LNCAP (cell line): ENCODE measurements around the gene C2CD2L.

Experiments used
- TF ChIP-seq, protein P1 (sequence below): fragments of 450-650 bp; IDR thresholded peaks from 2 replicates; pipeline ENCODE4 v1.5.1; 2017; ENCODE audit warnings: mild to moderate bottlenecking

Gene C2CD2L

GRCh38 chr11:119099711-119100110, 7.4 kb upstream of the C2CD2L start:
- TF ChIP-seq, protein P1, sequence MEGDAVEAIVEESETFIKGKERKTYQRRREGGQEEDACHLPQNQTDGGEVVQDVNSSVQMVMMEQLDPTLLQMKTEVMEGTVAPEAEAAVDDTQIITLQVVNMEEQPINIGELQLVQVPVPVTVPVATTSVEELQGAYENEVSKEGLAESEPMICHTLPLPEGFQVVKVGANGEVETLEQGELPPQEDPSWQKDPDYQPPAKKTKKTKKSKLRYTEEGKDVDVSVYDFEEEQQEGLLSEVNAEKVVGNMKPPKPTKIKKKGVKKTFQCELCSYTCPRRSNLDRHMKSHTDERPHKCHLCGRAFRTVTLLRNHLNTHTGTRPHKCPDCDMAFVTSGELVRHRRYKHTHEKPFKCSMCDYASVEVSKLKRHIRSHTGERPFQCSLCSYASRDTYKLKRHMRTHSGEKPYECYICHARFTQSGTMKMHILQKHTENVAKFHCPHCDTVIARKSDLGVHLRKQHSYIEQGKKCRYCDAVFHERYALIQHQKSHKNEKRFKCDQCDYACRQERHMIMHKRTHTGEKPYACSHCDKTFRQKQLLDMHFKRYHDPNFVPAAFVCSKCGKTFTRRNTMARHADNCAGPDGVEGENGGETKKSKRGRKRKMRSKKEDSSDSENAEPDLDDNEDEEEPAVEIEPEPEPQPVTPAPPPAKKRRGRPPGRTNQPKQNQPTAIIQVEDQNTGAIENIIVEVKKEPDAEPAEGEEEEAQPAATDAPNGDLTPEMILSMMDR: no peak

- TF ChIP-seq, protein P1: peak; percentile 59
These were observed 6.7 kb upstream of the C2CD2L start for GRCh38 chr11:119100246-119100970.

GRCh38 chr11:119100994-119101758, 6.0 kb upstream of the C2CD2L start:
- TF ChIP-seq, protein P1: no peak

DNA sequence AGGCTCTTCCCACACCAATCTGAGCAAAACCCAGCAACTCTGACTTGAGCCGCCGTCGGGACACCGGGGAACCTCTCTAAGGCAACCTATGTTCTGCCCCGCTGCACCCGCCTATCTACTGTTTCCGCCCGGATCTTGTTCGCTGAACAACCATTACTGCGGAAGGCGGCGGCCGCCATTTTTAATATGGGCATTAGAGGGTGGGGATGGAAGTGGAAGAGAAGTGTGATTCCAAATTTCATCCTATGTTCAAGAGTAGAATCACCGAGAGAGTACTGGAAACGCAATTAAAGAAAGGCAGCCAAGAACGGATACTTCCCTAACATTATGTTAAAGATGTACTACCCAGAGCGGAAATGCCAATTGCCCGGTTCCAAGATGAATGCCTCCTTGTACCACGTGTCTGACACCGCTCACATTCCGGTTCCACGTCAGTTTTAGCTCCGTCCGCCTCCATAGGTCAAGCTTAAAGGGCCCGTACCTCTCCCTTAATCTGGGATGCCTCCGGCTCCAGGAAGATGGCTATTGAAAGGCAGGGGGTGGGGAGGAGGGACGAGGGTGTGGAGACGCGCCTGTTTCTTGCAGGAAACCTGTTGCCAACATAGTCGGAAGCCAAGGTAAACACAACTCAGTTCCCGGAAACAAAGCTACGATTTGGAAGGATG, 5.3 kb upstream of the C2CD2L start, which contains the start of gene DPAGT1:
Gene DPAGT1, minus strand, starts transcription at position 95 of the 665 bp plus-strand sequence. CDS start 198 bp downstream, outside the sequence.
- TF ChIP-seq, protein P1: no peak

DNA sequence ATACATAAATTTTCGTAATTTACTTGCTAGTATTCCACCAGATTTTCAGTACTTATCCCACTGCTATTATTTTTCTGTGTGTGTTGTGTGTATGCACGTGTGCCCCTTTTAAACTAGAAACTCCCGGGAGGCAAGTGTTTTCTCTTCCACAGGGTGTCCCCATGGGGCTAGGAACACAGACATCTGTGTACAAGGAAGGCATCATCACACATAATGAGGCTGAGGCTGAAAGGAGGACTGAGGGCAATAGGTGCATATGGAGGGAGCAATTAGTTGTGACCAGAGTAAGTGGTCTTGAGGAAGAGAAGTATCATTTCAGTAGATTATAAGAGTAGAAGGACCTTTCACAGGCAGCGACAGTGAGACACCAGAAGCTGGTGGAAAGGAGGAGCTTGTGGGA, 3.4 kb upstream of the C2CD2L start:
- TF ChIP-seq, protein P1: no peak

DNA sequence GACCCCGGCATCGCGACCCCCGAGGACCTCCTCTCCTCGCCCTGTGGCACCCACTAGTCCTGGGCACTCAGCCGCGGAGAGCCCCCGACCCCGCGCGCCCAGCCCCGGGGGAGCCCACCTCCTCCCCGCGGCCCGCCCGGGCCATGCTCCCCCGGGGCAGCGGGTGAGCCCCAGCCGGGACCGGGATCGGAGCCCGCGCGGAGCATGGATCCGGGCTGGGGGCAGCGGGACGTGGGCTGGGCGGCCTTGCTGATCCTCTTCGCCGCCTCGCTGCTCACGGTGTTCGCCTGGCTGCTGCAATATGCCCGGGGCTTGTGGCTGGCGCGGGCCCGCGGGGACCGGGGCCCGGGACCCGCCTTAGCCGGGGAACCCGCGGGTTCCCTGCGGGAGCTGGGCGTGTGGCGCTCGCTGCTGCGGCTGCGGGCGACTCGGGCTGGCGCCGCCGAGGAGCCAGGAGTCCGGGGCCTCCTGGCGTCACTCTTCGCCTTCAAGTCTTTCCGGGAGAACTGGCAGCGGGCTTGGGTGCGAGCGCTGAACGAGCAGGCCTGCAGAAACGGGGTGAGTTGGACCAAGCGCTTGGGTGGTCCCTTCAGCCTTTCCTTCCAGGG, 498 bp downstream of the C2CD2L start:
- TF ChIP-seq, protein P1: no peak

DNA sequence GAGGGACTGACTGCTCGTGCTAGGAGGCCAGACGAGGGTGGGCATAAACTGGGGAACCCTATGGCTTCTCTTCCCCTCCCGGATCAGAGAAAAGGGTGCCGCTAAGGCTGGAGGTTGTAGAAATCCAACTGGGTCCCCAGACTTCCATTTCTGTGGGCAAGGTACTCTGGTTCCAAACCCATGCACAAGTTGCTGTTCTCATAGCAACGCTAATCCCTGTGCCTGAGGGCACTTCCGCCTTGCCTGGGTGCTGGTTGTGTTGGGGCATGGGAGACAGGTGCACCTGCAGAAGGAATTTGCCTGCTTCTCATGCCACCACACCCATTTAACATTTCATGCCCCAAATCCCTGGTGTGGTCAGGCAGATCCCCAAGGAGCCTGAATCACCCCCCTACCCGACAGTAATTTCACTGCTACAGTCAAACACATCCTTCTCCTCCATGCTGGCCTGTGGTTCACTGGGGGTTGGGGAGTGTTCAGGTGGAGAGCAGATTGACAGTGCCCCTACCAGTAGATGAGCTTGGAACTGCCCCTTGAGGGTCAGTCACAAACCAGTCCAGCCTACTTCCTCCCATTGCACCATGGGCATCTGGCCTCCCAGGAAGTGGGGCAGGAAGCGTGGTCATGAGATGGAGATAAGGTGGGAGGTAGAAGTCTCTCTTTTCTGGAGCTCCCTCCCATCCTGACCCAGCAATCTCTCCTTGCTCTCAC, 1.2 kb downstream of the C2CD2L start:
- TF ChIP-seq, protein P1: no peak
